Panc1 (cell line): ENCODE measurements around the gene PLAAT5. TPM values are rescaled to one million over a fixed set of nuclear protein-coding genes. Genes with fewer than 3 reads are reported as not detected.

ENCODE experiments used
- ATAC-seq: fragments of 200-7000 bp; cut with Tn5 transposase; 2 replicates; pipeline ENCODE4 v1.9.1; 2020; ENCODE audit warnings: mild to moderate bottlenecking, moderate library complexity
- BruUV-seq: library from RNA; stranded (reverse); fragments of 400-500 nt; replicated peaks from 2 replicates; lab custom pipeline; 2021; lab: Mats Ljungman, UMichigan
- CTCF ChIA-PET: fragments of 300-600 bp; sonication (Branson Sonifier 250); formaldehyde crosslinking; loops from one replicate; lab custom pipeline; 2022; ENCODE audit warnings: antibody characterized with exemption; lab: Charles Lee
- POLR2A ChIA-PET: fragments of 300-600 bp; sonication (Branson Sonifier 250); formaldehyde crosslinking; loops from one replicate; lab custom pipeline; 2022; ENCODE audit warnings: antibody characterized with exemption; lab: Charles Lee
- DNase-seq: peaks from one replicate; pipeline ENCODE4 v3.0.0-alpha.2; 2010; ENCODE audit warnings: low read depth, low spot score
- H3K27ac ChIP-seq: 2 replicates; pipeline ENCODE4 v1.5.1; 2011; ENCODE audit warnings: mild to moderate bottlenecking, low read length, inconsistent platforms
- H3K27me3 ChIP-seq: fragments of 200-500 bp; sonication (Bioruptor generic); 2 replicates; pipeline ENCODE4 v1.6.0; 2014; ENCODE audit warnings: low read length, inconsistent platforms; ENCODE audit not compliant: control insufficient read depth, insufficient read depth
- H3K36me3 ChIP-seq: fragments of 200-500 bp; sonication (Bioruptor generic); 2 replicates; pipeline ENCODE4 v1.5.1; 2014; ENCODE audit warnings: inconsistent platforms, mild to moderate bottlenecking, low read length, moderate library complexity; ENCODE audit not compliant: control insufficient read depth, insufficient read depth
- H3K4me1 ChIP-seq: 2 replicates; pipeline ENCODE4 v1.5.1; 2011; ENCODE audit warnings: inconsistent platforms, mild to moderate bottlenecking, low read length, moderate library complexity; ENCODE audit not compliant: control insufficient read depth, insufficient read depth
- H3K4me3 ChIP-seq, 2 experiments: 2 replicates each; pipeline ENCODE4 v1.5.1; 2011 to 2012; ENCODE audit warnings: low read depth in 2 of 2, low read length in 2 of 2, mild to moderate bottlenecking in 2 of 2, inconsistent platforms in 1 of 2, moderate library complexity in 1 of 2
- H3K9me3 ChIP-seq: fragments of 200-500 bp; sonication (Bioruptor generic); 2 replicates; pipeline ENCODE4 v1.5.1; 2014; ENCODE audit warnings: low read depth, mild to moderate bottlenecking, inconsistent platforms, low read length, moderate library complexity; ENCODE audit not compliant: control insufficient read depth, insufficient read depth
- POLR2AphosphoS5 ChIP-seq: IDR thresholded peaks from 2 replicates; pipeline ENCODE4 v1.6.1; 2012; ENCODE audit warnings: mild to moderate bottlenecking, low read depth, low read length, moderate library complexity
- SIN3A ChIP-seq: IDR thresholded peaks from 2 replicates; pipeline ENCODE4 v1.6.1; 2012; ENCODE audit warnings: low read depth, mild to moderate bottlenecking, low read length, moderate library complexity, borderline replicate concordance; ENCODE audit not compliant: insufficient read depth
- TCF7L2 ChIP-seq: IDR thresholded peaks from 2 replicates; pipeline ENCODE4 v1.6.1; 2011; ENCODE audit warnings: mild to moderate bottlenecking, low read depth, low read length, inconsistent platforms
- in situ Hi-C: cut with HindIII; loops from 2 replicates; pipeline ENCODE4 v1.10.0; 2016; ENCODE audit warnings: low sequenced_read_pairs, low pct_unique_long_range_greater_than_20kb
- intact Hi-C: fragments of 100-400 bp; cut with micrococcal nuclease; formaldehyde crosslinking; loops from one replicate; pipeline ENCODE4 v1.10.0; 2022; ENCODE audit not compliant: unreplicated experiment
- total RNA-seq: library from RNA; stranded (reverse); gene quantifications from one replicate; pipeline ENCODE4 v1.2.1, GENCODE V29; 2021; ENCODE audit not compliant: unreplicated experiment
- TF ChIP-seq, protein P1 (sequence below), 2 experiments: IDR thresholded peaks; 2 replicates each; pipeline ENCODE4 v1.6.1; 2011 to 2012; ENCODE audit warnings: low read depth in 2 of 2, control low read depth in 1 of 2, low read length in 1 of 2, mild to moderate bottlenecking in 1 of 2, moderate library complexity in 1 of 2; ENCODE audit not compliant: insufficient read depth in 1 of 2
- TF ChIP-seq, protein P2 (sequence below): fragments of 450-650 bp; IDR thresholded peaks from 2 replicates; pipeline ENCODE4 v1.5.1; 2017; ENCODE audit warnings: mild to moderate bottlenecking

The PLAAT5 gene
- total RNA-seq, 1 experiment from 2014 or later, result not detected

DNA sequence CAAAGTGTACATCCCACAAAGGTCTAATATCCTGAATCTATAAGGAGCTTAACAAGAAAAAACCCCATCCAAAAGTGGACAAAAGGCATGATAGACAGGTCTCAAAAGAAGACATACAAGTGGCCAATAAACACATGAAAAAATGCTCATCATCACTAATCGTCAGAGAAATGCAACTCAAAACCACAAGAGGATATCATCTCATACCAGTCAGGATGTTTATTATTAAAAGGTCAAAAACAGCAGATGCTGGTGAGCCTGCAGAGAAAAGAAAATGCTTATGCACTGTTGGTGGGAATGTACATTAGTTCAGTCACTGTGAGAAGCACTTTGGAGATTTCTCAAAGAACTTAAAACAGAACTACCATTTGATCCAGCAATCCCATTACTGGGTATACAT lies 27.6 kb upstream of the PLAAT5 start:
- TF ChIP-seq, protein P1, sequence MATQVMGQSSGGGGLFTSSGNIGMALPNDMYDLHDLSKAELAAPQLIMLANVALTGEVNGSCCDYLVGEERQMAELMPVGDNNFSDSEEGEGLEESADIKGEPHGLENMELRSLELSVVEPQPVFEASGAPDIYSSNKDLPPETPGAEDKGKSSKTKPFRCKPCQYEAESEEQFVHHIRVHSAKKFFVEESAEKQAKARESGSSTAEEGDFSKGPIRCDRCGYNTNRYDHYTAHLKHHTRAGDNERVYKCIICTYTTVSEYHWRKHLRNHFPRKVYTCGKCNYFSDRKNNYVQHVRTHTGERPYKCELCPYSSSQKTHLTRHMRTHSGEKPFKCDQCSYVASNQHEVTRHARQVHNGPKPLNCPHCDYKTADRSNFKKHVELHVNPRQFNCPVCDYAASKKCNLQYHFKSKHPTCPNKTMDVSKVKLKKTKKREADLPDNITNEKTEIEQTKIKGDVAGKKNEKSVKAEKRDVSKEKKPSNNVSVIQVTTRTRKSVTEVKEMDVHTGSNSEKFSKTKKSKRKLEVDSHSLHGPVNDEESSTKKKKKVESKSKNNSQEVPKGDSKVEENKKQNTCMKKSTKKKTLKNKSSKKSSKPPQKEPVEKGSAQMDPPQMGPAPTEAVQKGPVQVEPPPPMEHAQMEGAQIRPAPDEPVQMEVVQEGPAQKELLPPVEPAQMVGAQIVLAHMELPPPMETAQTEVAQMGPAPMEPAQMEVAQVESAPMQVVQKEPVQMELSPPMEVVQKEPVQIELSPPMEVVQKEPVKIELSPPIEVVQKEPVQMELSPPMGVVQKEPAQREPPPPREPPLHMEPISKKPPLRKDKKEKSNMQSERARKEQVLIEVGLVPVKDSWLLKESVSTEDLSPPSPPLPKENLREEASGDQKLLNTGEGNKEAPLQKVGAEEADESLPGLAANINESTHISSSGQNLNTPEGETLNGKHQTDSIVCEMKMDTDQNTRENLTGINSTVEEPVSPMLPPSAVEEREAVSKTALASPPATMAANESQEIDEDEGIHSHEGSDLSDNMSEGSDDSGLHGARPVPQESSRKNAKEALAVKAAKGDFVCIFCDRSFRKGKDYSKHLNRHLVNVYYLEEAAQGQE (IDR thresholded peaks at IDR 0.05; ENCODE audit: insufficient read depth in 1 of 2, low read depth in 2 of 2, low read length in 1 of 2), result no peak
- TF ChIP-seq POLR2AphosphoS5 (no peak), SIN3A (no peak), TCF7L2 (no peak)
- TF ChIP-seq, protein P2, sequence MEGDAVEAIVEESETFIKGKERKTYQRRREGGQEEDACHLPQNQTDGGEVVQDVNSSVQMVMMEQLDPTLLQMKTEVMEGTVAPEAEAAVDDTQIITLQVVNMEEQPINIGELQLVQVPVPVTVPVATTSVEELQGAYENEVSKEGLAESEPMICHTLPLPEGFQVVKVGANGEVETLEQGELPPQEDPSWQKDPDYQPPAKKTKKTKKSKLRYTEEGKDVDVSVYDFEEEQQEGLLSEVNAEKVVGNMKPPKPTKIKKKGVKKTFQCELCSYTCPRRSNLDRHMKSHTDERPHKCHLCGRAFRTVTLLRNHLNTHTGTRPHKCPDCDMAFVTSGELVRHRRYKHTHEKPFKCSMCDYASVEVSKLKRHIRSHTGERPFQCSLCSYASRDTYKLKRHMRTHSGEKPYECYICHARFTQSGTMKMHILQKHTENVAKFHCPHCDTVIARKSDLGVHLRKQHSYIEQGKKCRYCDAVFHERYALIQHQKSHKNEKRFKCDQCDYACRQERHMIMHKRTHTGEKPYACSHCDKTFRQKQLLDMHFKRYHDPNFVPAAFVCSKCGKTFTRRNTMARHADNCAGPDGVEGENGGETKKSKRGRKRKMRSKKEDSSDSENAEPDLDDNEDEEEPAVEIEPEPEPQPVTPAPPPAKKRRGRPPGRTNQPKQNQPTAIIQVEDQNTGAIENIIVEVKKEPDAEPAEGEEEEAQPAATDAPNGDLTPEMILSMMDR, result no peak

DNA sequence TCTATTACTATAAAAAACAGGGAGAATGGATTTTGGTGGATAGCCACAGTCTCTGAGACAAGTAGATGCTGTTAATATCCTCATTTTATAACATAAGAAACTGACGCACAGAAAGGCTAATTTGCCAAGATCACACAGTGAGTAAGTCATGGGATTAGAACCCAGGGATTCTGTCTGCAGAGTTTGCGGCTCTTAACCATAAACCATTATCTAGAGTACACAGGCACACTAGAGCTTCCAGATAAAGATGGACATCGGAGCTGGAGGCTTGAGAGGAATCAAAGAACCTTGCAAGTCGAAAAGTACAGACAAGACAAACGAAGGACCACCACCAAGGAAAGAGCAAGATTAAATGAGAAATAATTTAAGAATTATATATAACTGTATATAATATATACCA lies 26.2 kb upstream of the PLAAT5 start:
- Histone ChIP-seq H3K4me1 (no peaks in the 10 kb centered on the region), H3K4me3 (no peak overlapping the region), H3K27ac (no peak overlapping the region), H3K9me3 (no peaks in the 10 kb centered on the region), H3K36me3 (no peaks in the 10 kb centered on the region), H3K27me3 (no peaks in the 10 kb centered on the region; the same call in 1 of the 2 replicates)
- intact Hi-C loops, result no loop called here
- ChIA-PET POLR2A (no interaction called here), CTCF (no interaction called here)
- TF ChIP-seq SIN3A (no peak), POLR2AphosphoS5 (no peak), TCF7L2 (no peak)
- TF ChIP-seq, protein P1 (IDR thresholded peaks at IDR 0.05; ENCODE audit: insufficient read depth in 1 of 2, low read depth in 2 of 2, low read length in 1 of 2), result no peak
- TF ChIP-seq, protein P2, result no peak
- no peak for ATAC-seq
- no TSS peak for BruUV-seq
- in situ Hi-C loops, result no loop called here
- DNase-seq, result no peak

More for the DNA sequence above, 27.6 kb upstream of the PLAAT5 start:
- H3K4me1 ChIP-seq, result no peaks in the 10 kb centered on the region
- ATAC-seq (no peak), DNase-seq (no peak)
- H3K27ac ChIP-seq, result no peak overlapping the region
- no peaks in the 10 kb centered on the region; the same call in 1 of the 2 replicates for H3K9me3 ChIP-seq
- H3K36me3 ChIP-seq, result no peaks in the 10 kb centered on the region
- no peak overlapping the region for H3K4me3 ChIP-seq
- no TSS peak for BruUV-seq
- ChIA-PET CTCF (no interaction called here), POLR2A (no interaction called here)
- H3K27me3 ChIP-seq, result peaks cover 2% of the 10 kb centered on the region; the same call in 1 of the 2 replicates
- in situ Hi-C loops, result no loop called here
- intact Hi-C loops, result no loop called here
